Activated CD8-positive, alpha-beta memory T cell treated with anti-CD3 and anti-CD28 coated beads for 1 hour (primary cell): Measurements from ENCODE around the gene TFIP11.
"Not testable (repeated sequence)": the region's sequence is repeated elsewhere in the genome, so short reads cannot be mapped to it uniquely, and the experiment has no call there.

Source experiments
- DNase-seq, 2 donors: peaks; one replicate each; pipeline ENCODE4 v3.0.0-alpha.2; 2020; ENCODE audit warnings: low read depth in 1 of 2; ENCODE audit errors: extremely low read depth in 1 of 2

Gene TFIP11

DNA sequence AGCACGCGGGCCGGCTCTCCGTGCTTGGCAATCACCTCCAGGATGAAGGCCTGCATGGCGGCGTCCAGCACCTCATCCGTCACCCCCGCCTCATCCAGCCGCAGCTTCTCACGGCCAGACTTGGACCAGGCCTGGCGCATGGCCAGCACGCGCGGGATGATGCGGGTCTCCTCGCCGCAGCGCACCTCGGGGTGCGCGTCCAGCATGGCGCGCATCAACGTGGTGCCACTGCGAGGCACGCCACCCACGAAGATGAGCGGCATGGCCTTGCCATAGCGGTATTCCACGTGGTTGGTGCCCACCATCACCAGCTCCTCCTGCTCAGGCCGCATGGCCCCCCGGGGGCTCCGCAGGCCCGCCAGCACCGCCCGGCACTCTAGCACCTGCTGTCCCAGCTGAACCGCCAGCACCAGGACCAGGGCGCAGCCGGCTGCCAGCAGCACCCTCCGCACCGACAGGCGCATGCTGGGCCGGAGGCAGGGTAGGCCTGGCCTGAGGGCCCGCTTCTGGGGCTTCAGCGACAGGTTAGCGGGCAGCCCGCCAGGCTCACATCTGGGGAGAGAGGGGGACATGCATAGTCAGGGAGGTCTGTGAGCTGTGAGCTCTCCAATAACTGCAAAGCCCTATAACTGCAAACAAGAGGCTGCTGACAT is 29.0 kb upstream of the TFIP11 start:
- no peak for DNase-seq

DNA sequence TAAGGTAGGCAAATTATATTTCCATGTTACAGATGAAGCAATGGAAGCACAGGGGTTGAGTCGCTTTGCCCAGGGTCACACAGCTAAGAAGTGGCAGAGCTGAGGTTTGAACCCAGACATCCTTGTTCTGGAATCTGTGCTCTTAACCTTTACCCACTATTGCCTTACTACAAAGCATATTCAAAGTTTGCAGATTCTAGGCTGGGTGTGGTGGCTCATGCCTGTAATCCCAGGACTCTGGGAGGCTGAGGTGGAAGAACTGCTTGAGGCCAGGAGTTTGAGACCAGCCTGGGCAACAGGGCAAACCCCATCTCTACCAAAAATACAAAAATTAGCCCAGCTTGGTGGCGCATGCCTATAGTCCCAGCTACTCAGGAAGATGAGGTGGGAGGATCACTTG is 27.8 kb upstream of the TFIP11 start:
- no peak for DNase-seq

DNA sequence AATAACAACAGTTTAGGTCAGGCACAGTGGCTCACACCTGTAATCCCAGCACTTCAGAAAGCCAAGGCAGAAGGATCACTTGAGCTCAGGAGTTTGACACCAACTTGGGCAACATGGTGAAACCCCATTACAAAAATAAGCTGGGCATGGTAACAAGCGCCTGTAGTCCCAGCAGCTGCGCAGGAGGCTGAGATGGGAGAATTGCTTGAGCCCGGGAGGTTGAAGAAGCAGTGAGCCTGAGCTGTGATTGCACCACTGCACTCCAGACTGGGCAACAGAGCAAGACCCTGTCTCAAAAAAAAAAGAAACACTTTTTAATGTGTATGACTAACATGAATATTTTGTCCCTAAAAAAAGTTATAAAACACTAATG is 24.5 kb upstream of the TFIP11 start:
- no peak for DNase-seq

DNA sequence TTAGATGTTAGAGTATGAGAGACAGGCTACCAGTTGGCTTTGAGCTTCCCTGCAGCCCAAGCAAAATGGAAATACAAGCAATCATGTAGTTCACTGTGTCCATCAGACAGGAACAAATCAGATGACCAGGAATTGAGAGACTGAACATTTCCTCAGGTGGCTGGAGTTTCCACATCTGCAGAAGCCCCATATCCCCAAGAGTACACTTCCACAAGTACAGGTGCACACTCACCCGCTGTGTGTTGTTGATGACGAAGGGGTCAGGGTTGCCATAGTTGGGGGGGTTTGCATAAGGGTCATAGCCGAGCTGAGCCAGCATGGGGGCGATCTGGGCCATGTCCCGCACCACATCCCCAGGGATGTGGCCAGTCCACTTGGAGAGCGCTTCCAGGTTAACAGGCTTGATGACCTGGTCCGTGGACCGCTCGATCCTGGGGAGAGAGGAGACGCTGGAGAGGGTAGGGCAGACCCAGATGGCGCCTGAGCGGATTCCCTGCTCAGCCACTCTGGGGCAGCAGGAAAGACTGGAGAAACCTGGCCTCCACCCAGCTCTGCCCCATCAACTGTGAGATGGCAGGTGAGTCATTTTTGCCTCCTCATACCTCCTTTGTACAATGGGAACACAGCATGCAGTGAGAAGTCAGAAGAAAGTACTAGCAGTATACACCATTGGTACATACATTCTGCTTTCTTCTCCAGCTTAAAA is 23.9 kb upstream of the TFIP11 start:
- DNase-seq, result no peak

DNA sequence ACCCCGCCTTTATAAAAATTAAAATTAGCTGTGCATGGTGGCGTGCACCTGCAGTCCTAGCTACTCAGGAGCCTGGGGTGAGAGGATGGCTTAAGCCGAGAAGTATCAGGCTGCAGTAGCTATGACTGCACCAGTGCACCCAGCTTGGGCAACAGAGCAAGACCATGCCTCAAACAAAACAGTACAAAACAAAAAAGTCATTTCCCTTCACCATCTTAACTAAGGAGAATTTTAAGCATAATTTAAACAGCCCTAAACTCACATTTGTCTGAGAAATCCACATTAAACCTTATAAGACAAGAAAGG is 23.3 kb upstream of the TFIP11 start:
- no peak for DNase-seq

DNA sequence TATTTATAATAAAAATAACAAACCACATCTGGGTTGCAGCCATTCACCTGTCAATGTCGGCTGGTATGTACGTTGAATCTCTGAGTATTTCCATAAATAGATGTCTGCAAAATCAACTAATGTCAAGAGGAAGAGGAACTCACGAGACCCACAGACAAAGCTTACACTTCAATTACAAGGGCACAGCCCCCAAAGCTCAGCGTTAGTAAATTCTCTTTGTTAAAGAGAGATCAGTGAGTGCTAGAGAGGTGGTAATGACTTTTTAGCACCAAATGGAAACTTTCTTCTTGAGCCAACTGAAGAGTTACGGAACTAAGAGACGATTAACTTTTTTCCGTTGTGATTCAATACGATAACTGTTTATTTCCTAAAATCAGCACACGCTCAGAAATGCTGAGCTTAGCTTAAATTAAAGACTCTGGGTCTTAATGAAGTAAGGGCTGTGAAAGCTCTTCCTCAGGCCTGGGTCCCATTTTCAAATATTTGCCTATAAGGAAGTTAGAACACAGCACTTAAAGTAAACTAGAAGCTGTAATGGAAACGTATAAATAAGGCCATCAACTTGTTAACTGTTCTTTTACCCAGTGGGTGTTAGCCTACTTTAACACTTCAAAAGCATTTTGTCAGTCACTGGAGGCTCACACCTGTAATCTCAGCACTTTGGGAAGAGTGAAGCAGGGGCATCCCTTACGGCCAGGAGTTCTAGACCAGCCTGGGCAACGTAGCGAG is 22.8 kb upstream of the TFIP11 start:
- DNase-seq, result no peak

DNA sequence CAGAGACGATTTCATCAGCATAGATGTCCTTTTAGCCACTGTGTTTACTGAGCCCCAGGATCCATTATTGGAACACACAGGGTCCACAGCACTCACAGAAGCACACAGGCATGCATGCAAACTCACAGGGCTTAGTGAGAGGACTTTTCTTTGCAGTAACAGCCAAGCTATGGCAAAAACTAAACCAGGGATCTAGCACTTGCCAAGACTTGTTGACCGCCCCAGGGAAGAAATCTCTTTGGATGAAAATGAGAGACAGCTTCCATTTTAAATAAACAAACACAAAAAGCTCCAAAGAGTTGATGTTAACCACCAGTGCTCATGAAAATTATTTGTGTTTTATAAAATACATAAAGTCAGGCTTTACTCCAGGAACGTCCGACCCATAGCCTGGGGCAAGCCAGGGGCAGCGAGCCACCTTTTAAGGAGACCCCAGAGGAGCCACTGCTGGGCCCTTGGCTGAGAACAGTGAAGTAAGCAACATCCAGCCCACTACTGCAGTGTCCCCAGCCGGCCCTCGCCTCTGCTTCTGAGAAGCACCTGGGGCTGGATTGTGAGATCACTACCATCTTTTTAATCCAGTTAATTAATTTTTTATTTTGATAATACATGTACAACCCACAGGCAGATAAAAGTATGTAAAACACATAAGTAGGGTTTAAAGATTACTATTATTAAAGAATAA is 22.0 kb upstream of the TFIP11 start:
- no peak for DNase-seq

DNA sequence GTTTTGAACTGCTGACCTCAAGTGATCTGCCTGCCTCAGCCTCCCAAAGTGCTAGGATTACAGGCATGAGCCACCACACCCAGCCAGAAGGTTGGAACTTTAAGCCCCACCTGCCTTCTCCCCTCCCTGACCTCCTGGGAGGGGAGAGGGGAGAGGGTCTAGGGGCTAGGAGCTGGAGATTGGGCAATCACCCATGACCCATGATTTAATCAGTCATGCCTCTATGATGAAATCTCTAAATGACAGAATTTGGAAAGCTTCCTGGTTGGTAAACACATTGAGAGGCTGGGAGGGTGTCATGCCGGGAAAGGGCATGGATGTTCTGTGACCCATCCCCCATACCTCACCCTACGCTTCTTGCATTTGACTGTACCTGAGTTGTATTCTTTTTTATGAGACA is 17.1 kb upstream of the TFIP11 start:
- no peak for DNase-seq

DNA sequence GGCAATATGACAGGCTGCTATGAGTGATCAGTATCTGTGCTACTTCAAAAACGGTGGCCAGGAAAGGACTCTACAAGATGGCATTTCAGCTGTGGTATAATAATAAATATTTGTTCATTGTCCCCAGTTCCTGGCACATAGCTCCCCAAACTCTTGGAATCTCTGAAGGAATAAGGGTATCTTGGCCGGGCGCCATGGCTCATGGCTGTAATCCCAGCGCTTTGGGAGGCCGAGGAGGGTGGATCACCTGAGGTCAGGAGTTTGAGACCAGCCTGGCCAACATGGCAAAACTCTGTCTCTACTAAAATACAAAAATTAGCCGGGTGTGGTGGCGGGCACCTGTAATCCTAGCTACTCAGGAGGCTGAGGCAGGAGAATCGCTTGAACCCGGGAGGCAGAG is 16.2 kb upstream of the TFIP11 start:
- DNase-seq, result not testable (repeated sequence)

DNA sequence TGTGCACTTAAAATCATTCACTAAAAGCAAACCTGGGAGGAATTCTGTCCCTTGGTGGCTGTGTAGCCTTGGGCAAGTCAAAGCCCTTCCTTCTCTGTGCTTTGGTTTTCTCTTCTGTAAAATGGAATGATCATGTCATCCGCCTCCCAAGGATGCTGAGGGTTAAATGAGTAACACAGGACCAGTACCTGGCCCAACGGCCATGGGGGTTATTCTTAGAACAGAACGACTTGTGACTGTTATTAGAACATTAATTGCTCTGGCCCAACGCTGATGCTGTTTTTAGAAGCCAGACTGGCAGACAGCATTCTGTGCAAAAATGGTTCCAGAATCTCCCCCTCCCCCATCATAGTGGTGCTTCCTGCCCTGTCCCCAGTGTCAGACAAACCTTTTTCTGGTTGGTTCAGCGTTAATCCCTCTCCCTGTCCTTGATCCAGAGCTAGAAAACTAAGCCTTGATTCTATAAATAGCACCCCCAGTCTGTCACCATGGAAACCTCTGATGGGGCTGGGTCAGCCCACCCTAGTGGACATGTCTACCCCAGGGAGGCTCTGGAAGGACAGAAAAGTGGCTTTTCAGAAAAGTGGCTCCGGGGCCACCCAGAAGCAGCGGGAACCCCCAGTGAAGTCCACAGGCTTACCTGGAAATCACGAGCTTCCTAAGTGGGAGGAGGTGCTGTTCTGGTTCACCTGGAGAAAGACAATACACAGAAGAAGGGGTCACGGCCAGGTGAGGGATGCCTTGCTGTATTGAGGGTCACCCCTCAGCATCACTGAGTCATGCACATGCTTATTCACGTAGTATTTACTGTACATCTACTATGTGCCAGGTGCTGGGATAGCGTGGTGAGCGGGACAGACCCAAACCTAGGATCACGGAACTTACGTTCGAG is 15.5 kb upstream of the TFIP11 start:
- DNase-seq, result no peak

DNA sequence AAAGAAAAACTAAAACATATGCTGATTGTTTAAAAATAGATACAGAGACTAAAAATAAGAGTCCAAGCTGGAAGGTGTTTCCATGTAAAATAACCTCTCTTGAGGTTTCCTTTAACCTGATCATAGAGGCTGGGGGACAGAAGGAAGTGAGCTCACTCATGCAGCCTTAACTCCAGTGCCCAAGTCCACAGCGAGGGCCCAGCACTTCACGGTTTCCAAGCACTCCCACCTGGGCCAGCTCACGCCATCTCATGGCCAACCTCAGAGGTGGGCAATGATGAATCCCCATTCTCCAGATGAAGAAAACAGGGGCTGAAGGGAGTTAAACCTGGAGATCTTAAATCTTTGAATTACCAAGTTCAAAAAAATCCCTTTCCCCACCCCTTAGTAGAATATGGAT is 14.9 kb upstream of the TFIP11 start:
- no peak for DNase-seq

DNA sequence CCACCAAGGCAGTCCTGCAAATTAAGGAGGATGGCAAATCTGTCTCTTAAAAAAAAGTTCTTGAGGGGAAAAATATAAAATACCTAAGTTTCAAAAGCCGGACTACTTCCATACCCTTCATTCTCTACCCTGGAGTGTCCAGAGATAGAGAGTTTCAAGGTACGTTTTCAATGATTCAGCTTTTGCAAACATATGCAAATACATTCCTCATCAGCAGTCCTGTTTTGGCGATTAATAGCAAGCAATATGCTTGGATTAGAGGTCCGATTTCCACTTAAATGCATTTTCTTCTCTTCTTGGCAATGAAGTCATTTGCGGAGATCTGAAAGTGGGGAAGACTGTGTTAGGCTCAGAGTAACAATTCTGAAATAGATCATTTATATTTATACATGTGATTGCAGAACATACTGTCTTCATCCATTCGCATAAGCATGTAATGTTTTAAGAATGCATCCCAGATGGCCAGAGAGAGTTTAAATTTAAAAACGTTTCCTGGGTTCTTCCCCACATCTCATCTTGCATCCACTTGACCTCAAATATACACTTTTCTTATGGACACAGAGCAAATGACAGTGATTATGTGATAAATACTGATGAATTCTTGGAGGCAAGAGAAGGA is 13.8 kb upstream of the TFIP11 start:
- DNase-seq, result no peak

DNA sequence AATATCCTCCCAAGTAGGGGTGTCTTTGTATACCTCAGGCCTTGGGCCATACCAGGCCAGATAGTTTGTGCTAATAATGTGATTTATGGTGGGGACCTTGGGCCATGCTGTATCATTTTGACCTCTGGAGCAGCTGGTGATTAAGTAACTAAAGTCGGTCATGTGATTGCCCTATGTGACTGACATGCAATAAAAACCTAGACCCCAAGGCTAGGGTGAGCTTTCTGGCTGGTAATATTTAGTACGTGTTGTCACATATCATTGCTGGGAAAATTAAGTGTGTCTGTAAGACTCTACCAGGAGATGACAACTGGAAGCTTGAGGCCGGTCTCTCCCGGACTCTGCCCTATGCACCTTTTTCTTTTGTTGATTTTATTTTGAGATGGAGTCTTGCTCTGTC is 12.6 kb upstream of the TFIP11 start:
- DNase-seq, result no peak

DNA sequence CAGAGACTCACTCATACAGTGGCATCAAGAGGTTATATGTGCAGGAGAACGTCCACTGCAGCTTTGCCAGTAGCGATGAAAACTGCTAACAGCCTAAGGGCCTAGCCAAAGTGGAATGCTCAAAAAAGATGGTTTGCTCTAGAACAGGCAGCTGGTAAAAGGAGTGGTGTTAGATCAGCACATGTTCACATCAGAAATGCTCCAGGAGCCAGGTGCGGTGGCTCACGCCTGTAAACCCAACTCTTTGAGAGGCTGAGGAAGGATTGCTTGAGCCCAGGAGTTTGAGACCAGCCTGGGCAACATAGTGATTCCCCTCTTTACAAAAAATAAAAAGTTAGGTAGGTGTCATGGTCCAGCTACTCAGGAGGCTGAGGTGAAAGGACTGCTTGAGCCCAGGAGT is 10.3 kb upstream of the TFIP11 start:
- DNase-seq, result no peak

DNA sequence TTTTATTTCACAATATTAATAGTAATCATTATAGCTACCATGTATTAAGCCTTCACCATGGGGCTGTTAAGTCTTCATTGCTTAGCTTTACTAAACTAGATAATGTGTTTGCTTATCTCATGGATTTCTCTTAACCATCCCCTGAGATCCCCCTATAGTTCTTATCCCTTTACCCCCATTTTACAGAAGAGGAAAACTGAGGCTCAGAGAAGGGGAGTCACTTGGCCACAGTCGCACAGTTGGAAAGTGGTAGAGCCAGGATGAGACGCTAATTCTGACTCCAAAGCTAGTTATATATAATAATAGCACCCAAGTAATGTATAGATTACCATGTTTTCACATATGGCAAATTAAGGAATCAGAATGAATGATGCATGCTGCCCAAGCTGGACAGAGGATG is 9.7 kb upstream of the TFIP11 start:
- no peak for DNase-seq

DNA sequence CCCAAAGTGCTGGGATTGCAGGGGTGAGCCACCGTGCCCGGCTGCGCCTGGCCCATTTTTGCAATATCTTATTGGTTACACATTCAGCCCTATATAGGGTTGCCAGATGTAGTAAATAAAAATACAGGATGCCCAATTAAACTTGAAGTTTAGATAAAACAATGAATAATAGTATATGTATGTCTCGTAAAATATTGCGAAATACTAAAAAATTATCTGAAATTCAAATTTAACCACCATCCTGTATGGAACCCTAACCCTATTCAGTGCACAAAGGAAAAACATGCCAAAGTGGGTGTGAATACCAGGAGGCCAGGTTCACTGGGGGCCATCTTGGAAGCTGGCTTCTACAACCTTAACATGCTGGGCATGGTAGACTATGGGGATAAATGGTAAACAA is 5.2 kb upstream of the TFIP11 start:
- DNase-seq, result no peak

DNA sequence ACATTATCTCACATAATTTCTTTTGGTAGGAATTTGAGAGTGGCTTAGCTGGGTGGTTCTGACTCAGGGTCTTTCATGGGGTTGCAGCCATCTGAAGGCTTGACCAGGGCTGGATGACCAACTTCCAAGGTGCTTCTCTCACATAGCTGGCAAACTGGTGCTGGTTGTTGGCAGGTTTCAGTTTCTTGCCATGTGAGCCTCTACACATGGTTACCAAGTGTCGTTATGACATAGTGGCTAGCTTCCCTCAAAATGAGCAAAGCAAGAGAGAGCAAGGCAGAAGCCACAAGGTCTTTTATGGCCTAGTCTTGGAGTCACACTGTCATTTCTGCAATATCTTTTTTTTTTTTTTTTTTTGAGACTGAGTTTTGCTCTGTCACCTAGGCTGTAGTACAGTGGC is 4.2 kb upstream of the TFIP11 start:
- DNase-seq, result no peak

DNA sequence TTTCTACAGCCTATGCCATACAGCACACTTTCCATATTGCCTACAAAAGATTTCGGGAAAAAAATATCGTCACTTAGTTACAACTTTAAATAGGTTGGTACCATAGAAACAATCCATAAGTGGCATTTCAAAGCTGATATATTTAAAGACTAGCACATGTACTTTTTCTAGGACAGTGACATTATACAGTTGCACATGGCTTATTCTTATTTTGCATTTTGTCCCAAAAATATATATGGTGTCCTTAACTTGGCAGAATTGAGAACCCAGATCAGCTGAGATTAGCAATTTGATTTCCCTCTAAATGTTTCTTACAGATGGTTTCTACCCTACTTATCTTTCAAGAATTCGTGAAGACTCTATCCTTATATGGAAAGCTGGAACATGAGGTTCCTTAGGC is 3.7 kb upstream of the TFIP11 start:
- no peak for DNase-seq

DNA sequence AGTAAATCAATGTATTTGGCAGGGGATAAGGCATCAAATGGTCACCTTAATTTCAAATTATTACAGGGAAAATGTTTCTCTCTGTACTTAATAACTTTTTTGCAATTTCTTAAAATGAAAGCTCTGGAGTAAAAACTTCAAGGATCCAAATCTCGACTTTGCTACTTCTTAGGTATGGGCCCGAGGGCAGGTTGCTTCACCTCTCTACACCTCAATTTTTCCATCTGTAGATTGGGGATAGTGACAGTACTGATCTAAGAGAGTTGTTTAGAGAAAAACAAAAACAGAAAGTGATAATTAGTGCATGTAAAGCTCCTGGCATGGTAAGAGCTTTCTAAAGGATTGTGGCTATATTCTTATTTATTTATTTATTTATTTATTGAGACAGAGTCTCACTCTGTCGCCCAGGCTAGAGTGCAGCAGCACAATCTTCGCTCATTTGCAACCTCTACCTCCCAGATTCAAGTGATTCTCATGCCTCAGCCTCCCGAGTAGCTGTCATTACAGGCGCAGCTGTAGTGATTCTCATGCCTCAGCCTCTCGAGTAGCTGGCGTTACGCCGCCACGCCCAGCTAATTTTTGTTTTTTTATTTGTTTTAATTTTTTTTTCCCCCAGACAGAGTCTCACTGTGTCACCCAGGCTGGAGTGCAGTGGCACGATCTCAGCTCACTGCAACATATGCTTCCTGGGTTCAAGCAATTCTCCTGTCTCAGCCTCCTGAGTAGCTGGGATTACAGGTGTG is 2.3 kb upstream of the TFIP11 start:
- no peak for DNase-seq

DNA sequence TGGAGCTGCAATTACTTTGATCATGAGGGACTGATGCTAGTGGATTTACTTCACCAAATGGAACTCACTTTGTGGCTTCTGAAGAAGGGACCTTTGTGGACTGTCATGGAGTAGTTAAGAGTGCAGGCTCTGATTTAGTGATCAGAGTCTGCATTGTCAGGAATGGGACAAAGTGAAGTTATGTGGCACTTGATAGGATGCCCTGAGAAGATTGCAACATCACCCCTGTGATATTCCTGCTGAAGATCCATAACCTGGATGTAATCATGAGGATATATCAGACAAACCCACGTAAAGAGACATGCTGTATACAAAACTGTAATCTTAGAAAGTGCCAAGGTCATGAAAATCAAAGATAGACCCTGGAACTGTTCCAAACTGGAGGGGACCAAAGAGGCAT is 1.6 kb upstream of the TFIP11 start:
- no peak for DNase-seq
